AG04449 (cell line): Measurements from ENCODE around the gene MOGAT1.

Source experiments
- CTCF ChIA-PET: fragments of 350-600 bp; formaldehyde crosslinking; extraction: SDS; loops from one replicate; lab custom pipeline; 2021; ENCODE audit warnings: antibody characterized with exemption; lab: Yijun Ruan, JAX
- POLR2A ChIA-PET: fragments of 400-600, 350-600 bp; formaldehyde crosslinking; extraction: SDS; loops from one replicate; lab custom pipeline; 2020; ENCODE audit warnings: antibody characterized with exemption, inconsistent platforms; lab: Yijun Ruan, JAX
- DNase-seq: peaks from one replicate; pipeline ENCODE4 v3.0.0-alpha.2; 2010; ENCODE audit warnings: low read depth, low spot score
- H3K4me3 ChIP-seq: 2 replicates; pipeline ENCODE4 v1.5.1; 2011; ENCODE audit warnings: low read depth, mild to moderate bottlenecking, control low read depth, low read length
- TF ChIP-seq, protein P1 (sequence below): IDR thresholded peaks from one replicate; pipeline ENCODE4 v1.5.1; 2011; ENCODE audit warnings: mild to moderate bottlenecking, moderate library complexity, low read length, control low read depth, inconsistent platforms; ENCODE audit not compliant: insufficient read depth; ENCODE audit errors: missing control alignments

The MOGAT1 gene

DNA sequence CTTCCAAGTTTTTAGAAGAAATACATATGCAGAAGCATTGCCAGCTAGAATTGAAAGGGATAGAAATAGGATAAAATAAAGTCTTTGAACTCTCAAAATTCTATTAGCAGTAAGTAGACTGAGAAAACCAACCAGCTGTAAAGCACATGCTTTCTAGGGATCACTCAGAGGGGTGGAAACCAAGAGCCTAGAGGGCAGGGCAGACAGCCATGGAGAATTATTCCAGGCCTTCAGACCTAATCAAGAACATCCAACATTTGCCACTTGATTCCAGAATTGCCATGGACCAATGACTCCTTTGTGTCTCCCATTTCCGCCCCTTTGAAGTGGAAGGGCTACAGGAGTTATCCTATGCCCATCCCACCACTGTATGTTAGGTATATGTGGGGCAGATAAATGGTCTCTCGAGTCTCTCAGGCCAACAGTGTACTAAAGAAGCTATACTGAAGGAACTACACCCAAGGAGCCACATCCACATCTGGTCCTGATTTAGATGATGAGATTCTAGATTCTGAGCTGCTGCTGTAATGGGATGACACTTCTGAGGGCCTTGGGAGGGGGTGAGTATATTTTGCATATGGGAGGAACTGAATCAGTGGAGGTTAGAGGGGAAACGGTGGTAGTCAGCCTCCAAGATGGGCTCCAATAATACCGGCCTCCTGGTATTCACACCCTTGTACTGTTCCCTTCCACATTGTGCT, 19.6 kb upstream of the MOGAT1 start:
- H3K4me3 ChIP-seq, result no peak overlapping the region
- CTCF ChIA-PET, result interaction anchor here (0.9 to 1.9 kb wide), 7 partner anchors 10 to 614 kb away, joined by 3 to 8 read pairs (median 4); no protein-coding TSS in a partner anchor
- DNase-seq, result no peak
- POLR2A ChIA-PET, result no interaction called here
- TF ChIP-seq, protein P1, sequence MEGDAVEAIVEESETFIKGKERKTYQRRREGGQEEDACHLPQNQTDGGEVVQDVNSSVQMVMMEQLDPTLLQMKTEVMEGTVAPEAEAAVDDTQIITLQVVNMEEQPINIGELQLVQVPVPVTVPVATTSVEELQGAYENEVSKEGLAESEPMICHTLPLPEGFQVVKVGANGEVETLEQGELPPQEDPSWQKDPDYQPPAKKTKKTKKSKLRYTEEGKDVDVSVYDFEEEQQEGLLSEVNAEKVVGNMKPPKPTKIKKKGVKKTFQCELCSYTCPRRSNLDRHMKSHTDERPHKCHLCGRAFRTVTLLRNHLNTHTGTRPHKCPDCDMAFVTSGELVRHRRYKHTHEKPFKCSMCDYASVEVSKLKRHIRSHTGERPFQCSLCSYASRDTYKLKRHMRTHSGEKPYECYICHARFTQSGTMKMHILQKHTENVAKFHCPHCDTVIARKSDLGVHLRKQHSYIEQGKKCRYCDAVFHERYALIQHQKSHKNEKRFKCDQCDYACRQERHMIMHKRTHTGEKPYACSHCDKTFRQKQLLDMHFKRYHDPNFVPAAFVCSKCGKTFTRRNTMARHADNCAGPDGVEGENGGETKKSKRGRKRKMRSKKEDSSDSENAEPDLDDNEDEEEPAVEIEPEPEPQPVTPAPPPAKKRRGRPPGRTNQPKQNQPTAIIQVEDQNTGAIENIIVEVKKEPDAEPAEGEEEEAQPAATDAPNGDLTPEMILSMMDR, result no peak

GRCh38 chr2:222652491-222653255, 18.8 kb upstream of the MOGAT1 start:
- CTCF ChIA-PET, result interaction anchor here (0.9 to 1.9 kb wide), 8 partner anchors 10 to 614 kb away, joined by 3 to 8 read pairs (median 4); no protein-coding TSS in a partner anchor

DNA sequence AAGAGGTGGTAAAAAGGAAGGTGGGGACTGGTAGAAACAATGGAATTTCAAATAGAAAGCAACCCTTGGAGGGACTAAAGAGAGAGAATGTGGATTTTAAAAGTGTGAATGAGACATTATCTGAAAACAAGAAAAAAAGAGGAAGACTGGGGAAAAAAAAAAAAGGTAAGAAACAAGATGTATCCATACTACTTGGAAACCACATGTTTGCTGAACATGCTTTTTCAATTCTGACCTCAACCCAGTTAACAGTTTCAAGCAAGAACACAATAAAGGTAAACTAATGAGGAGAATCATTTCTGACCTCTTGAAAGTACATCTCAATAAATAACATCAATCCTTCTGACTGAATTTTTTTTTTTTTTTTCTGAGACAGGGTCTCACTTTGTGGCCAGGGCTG, 18.2 kb upstream of the MOGAT1 start:
- ChIA-PET POLR2A (no interaction called here), CTCF (interaction anchor here (1.4 to 1.9 kb wide), 3 partner anchors 11 to 17 kb away, joined by 3 to 5 read pairs (median 5); no protein-coding TSS in a partner anchor)
- DNase-seq, result no peak
- no peak overlapping the region for H3K4me3 ChIP-seq
- TF ChIP-seq, protein P1, result no peak

More at GRCh38 chr2:222652491-222653255, 18.8 kb upstream of the MOGAT1 start:
- DNase-seq, result no peak
- TF ChIP-seq, protein P1, result no peak
- H3K4me3 ChIP-seq, result no peak overlapping the region
- POLR2A ChIA-PET, result no interaction called here

- H3K4me3 ChIP-seq, result peak within 1 kb of the TSS; percentile 96
- POLR2A ChIA-PET, result interaction anchor here (0.8 kb wide), 1 partner anchor 53 kb away, joined by 3 read pairs; no protein-coding TSS in a partner anchor
- TF ChIP-seq, protein P1, result no peak
- CTCF ChIA-PET, result interaction anchor here (1.0 kb wide), 1 partner anchor 247 kb away, joined by 4 read pairs; no protein-coding TSS in a partner anchor
- DNase-seq, result peak; percentile 69
Observed at GRCh38 chr2:222655787-222656525, 15.5 kb upstream of the MOGAT1 start, which contains the start of gene FARSB. Gene FARSB, minus strand, starts transcription at chr2:222656092. Its CDS starts 19 bp downstream, at chr2:222656073.

DNA sequence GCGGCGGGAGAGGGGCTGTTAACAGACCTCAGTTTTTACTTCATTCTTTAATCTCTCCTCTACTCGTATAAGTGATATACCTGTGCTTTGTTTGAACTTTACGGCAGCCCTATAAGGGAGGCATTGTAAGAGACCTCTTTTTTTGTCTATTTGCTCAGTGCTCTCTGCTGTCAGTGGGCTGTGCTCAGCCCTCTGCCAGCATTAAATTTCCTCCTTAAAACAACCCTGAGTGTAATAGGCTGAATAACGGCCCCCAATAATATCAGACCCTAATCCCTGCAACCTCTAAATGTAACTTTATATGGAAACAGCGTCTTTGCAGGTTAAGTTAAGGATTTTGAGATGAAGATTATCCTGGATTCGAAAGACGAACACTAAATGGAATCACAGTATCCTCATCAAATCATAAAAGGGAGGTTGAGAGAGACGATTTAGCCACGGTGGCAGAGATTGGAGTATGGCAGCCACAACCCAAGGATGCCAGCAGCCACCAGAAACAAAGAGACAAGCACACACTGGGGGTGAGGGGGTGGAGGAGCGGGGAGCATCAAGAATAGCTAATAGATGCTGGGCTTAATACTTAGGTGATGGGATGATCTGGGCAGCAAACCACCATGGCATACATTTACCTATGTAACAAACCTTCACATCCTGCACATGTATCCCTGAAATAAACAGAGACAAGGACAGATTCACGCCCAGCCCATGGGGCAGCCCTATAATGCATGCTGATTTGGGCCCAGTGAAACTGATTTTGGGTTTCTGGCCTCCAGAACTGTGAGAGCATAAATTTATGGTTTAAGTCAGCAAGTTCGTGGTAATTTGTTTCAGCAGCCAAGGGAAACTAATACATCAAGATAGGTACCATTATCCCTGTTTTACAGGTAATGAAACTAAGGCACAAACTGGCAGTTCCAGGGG, 14.7 kb upstream of the MOGAT1 start:
- TF ChIP-seq, protein P1, result no peak
- no peak for DNase-seq
- ChIA-PET POLR2A (interaction anchor here (0.8 kb wide), 1 partner anchor 53 kb away, joined by 3 read pairs; no protein-coding TSS in a partner anchor), CTCF (interaction anchor here (1.0 to 1.2 kb wide), 2 partner anchors 32 to 247 kb away, joined by 3 to 4 read pairs; no protein-coding TSS in a partner anchor)
- peak overlapping the region; percentile 96 for H3K4me3 ChIP-seq
